Epithelial cell of esophagus (primary cell): ENCODE data around the gene PPP1R7.

ENCODE experiments used
- DNase-seq: peaks from one replicate; pipeline ENCODE4 v3.0.0; 2010; ENCODE audit warnings: low read depth
- H3K4me3 ChIP-seq: 2 replicates; pipeline ENCODE4 v1.5.1; 2011; ENCODE audit warnings: mild to moderate bottlenecking, low read length, control low read depth
- TF ChIP-seq, protein P1 (sequence below): IDR thresholded peaks from 2 replicates; pipeline ENCODE4 v1.5.1; 2011; ENCODE audit warnings: low read depth, mild to moderate bottlenecking, low read length, control low read depth, inconsistent platforms; ENCODE audit not compliant: insufficient read depth; ENCODE audit errors: missing control alignments

PPP1R7 gene

DNA sequence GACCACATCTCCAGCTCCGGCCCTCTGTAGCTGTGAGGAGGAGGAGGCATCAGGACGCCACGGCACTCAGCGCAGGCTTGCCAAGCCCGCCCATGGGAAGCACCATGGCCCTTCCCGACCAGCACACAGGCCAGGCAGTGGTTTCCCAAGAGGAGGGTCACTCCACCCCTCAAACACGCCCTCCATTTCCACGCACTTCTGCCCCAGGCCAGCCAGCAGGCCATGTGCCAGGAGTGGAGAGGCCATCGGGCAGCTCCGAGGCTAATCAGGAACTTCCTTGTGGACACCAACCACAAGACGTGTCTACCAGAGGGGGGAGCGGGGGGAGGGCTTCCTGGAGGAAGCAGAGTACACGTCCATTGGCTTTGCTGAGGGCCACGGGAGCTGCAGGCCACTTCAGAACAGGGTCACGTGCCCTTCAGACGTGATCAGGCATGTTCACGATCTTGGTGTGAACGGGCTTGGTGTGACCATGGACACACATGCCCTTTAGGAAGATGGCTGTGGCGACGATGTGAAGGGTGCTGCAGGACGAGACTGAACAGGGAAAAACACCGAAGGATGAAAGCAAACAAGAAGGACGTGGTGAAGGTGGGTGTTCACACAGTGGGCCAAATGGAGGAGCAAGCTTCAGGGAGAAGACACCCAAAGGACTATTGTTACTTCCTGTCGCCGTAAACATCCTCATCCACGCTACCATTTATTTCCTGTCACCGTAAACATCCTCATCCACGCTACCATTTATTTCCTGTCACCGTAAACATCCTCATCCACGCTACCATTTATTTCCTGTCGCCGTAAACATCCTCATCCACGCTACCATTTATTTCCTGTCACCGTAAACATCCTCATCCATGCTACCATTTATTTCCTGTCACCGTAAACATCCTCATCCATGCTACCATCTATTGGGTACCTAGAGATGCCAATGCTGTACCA lies 41.7 kb upstream of the PPP1R7 start:
- no peak overlapping the region for H3K4me3 ChIP-seq
- TF ChIP-seq, protein P1, sequence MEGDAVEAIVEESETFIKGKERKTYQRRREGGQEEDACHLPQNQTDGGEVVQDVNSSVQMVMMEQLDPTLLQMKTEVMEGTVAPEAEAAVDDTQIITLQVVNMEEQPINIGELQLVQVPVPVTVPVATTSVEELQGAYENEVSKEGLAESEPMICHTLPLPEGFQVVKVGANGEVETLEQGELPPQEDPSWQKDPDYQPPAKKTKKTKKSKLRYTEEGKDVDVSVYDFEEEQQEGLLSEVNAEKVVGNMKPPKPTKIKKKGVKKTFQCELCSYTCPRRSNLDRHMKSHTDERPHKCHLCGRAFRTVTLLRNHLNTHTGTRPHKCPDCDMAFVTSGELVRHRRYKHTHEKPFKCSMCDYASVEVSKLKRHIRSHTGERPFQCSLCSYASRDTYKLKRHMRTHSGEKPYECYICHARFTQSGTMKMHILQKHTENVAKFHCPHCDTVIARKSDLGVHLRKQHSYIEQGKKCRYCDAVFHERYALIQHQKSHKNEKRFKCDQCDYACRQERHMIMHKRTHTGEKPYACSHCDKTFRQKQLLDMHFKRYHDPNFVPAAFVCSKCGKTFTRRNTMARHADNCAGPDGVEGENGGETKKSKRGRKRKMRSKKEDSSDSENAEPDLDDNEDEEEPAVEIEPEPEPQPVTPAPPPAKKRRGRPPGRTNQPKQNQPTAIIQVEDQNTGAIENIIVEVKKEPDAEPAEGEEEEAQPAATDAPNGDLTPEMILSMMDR: no peak
- DNase-seq: no peak

DNA sequence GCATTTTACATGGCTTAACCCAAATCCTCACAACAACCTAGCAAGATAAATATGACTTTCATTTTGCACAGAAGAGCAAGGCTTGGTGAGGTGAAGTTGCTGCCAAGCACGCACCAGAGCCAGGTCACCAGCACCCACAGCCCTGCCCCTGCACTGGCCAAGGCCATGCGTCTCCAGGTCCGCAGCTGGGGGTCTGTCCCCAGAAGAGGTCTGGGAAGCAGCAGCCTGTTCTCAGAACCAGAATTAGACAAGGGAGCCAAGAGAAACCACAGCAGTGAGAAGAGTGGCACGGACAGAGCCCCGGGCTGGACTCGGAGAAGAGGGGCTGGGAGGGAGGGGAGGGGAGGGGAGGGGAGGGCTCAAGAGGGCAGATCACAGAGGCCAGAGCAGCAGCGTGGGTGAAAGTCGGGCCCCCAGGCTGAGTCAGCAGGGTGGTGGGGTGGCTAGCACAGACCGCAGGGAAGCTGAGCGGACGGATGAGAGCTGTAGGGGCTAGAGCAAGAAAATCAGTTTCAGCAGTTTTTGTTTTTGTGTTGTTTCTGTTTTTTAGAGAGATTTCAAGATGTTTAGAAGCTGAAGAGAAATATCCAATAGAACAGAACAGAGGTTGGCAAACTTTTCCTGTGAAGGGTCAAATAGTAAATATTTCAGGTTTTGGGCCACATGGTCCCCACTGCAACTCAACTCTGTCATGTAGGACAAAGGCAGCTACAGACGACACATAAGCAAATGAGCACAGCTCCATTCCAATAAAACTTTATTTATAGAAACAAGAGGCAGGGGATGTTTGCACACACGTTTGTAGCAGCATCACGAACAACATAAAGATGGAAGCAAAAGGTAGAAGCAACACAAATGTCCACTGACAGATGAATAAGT lies 40.8 kb upstream of the PPP1R7 start:
- no peak for DNase-seq
- H3K4me3 ChIP-seq: no peak overlapping the region
- TF ChIP-seq, protein P1: no peak

DNA sequence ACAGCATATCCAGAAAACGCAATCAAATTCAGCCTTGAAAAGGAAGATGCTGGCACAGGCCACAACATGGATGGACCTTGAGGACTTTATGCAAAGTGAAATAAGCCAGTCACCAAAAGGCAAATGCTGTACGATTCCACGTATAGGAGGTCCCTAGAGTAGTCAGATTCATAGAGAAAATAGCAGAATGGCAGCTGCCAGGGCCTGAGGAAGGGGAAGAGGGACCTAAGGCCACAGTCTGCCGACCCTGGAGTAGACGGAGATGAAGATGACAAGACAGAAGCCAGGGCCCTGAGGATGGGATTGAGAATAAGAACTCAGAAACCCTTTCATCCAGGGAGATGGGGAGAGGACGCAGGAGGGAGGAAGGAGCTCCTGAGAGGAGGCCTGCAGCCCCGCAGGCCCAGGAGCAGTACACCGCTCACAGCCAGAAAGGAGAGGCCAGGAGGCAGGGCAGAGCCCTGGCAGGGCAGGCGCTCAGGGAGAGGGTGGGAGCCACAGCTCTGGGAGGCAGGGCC lies 40.1 kb upstream of the PPP1R7 start:
- DNase-seq: no peak
- no peak overlapping the region for H3K4me3 ChIP-seq
- TF ChIP-seq, protein P1: no peak

DNA sequence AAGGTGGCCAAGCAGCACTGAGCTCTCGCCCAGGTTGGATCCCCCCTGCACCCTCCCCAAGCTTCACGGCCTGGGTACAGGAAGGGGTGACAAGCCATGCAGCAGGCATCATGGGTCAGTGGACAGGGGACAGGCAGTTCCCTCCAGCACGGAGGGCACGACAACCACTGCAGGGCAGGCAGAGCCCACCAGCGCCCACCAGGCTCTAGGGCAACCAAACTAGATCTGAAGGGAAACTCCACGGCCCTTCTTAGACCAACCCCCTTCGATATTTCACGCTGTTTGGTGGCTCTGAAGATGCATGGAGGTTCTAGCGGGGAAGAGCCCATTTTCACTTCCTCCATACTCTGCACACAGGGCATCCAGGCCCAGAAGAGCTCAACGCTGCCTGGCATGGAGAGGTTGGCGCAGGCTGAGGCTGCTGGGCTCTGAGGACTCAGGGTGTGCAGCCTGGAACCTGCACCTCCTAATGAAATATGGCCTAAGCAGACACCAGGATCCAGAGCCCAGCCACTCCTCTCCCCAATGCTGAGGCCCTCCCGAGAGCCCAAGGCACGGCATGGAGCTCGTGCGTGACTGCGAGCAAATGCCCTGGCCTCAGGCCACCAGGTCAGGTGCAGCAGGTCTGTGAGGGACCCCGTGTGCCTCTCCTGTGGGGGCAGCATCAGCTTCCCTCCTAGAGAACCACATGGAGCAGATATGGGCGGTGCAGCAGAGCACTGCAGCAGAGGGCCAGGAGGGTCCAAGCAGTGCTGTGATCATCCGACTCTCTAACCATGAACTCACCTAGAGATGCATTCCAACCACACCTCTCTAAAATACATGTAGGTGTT lies 39.4 kb upstream of the PPP1R7 start:
- no peak overlapping the region for H3K4me3 ChIP-seq
- no peak for DNase-seq
- TF ChIP-seq, protein P1: no peak

DNA sequence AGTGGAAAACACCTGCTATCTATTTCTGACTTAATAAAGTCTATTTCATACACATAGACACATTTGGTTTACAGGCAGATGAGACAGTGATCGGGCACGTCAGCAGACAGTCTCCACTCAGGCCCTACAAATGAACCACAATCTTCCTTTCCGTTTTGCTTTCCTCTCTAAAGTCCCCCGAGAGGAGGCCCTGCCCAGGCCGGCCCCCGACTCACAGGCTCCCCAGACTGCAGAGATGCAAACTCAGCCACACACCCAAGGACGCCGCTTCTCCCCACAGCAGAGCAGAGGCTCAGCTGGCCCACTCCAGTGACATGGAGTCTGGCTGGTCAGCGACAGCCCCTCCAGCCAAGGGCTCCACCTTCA lies 38.8 kb upstream of the PPP1R7 start:
- no peak overlapping the region for H3K4me3 ChIP-seq
- TF ChIP-seq, protein P1: no peak
- no peak for DNase-seq

DNA sequence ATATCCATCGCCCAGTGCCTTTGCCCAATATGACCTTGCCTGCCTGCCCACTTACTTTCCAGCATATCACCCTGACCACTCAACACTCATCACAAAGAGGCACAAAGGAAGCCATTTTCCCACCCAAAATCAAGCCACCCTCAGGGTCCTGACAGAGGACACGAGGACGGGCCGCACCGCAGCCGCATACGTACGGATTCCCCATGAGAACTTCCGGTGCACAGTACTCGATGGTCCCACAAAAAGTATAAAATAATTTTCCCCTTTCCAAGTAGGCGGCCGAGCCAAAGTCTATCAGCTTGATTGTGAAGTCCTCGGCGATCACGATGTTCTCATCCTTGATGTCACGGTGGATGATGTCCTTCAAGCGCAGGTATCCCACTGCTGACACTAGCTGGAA lies 38.2 kb upstream of the PPP1R7 start:
- TF ChIP-seq, protein P1: no peak
- H3K4me3 ChIP-seq: no peak overlapping the region
- no peak for DNase-seq
